ENCODE measurements around the gene PSME4.

DNA sequence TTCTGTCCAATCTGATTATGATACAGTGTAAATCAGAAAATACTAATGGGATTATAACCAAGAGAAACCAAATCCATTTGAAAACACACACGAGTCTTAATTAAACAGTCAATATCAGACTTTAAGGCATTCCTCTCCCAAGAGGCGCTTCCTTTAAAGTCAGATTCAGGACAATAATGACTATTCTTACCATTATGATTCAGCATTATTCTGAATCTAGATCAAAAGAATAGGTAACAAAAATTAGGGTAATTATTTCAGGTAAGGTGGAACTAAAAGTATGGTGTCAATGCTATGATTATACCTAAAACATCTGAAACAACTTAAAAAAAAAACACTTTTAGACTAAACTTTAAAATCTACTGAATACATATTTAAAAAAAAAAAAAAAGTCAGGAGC is 12.3 kb downstream of the PSME4 start:
- no peak for TF ChIP-seq CTCF (IDR thresholded peaks at IDR 0.05)
- no peak for TF ChIP-seq POLR2A (IDR thresholded peaks at IDR 0.05)

Data from right lobe of liver (tissue), 4 donors.